Peyer's patch (tissue), 4 donors: ENCODE data around the gene EIF4B.

Source experiments
- CTCF ChIP-seq, 6 experiments: fragments of 450-650 bp in 4 of 6; fragments of 200-600 bp in 2 of 6; sonication (generic) in 1 of 6; IDR thresholded peaks; one replicate each; pipeline ENCODE4 v1.5.1; 2017 to 2019; ENCODE audit warnings: antibody characterized with exemption in 6 of 6, mild to moderate bottlenecking in 3 of 6, moderate library complexity in 1 of 6
- POLR2A ChIP-seq, 2 donors: fragments of 450-650 bp; IDR thresholded peaks; one replicate each; pipeline ENCODE4 v1.5.1; 2017; ENCODE audit warnings: antibody characterized with exemption in 2 of 2, mild to moderate bottlenecking in 2 of 2, moderate library complexity in 2 of 2

GRCh38 chr12:52969166-52969795 is 37.0 kb upstream of the EIF4B start:
- no peak for TF ChIP-seq CTCF (IDR thresholded peaks at IDR 0.05)
- no peak for TF ChIP-seq POLR2A (IDR thresholded peaks at IDR 0.05)
